Measurements from ENCODE around the gene CCDC88C. TPM values are rescaled to one million over a fixed set of nuclear protein-coding genes. Genes with fewer than 3 reads are reported as not detected.

CCDC88C gene
- total RNA-seq, 1 donor from 2014 or later, result 9.2 TPM

DNA sequence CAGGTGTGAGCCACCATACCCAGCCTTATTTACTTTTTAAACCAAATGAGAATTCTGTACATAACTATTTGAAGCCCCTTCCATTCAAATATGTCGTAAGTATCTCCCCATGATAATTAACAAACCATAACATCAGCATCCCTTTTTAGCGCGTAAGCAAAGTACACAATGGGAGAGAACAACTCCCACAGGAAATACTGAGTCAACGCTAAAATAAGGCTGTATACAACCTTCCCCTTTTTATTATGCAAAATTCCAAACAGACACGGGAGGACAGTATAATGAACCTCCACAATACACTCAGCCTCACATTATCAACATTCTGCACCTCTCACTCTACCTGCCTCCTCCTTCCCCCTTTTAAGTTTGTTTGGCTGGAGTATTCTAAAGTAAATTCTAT is 73.5 kb downstream of the CCDC88C start:
- no peak overlapping the region for H3K27ac ChIP-seq
- no peaks in the 10 kb centered on the region for H3K27me3 ChIP-seq
- TF ChIP-seq, protein P1, sequence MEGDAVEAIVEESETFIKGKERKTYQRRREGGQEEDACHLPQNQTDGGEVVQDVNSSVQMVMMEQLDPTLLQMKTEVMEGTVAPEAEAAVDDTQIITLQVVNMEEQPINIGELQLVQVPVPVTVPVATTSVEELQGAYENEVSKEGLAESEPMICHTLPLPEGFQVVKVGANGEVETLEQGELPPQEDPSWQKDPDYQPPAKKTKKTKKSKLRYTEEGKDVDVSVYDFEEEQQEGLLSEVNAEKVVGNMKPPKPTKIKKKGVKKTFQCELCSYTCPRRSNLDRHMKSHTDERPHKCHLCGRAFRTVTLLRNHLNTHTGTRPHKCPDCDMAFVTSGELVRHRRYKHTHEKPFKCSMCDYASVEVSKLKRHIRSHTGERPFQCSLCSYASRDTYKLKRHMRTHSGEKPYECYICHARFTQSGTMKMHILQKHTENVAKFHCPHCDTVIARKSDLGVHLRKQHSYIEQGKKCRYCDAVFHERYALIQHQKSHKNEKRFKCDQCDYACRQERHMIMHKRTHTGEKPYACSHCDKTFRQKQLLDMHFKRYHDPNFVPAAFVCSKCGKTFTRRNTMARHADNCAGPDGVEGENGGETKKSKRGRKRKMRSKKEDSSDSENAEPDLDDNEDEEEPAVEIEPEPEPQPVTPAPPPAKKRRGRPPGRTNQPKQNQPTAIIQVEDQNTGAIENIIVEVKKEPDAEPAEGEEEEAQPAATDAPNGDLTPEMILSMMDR (IDR thresholded peaks at IDR 0.05), result no peak
- intact Hi-C loops (cut with DNase I), result no loop called here
- no peak overlapping the region for H3K4me3 ChIP-seq
- H3K36me3 ChIP-seq, result no peaks in the 10 kb centered on the region
- H3K9me3 ChIP-seq, result no peaks in the 10 kb centered on the region
- DNase-seq (ENCODE audit: low spot score in 2 of 2), result no peak
- no peaks in the 10 kb centered on the region for H3K4me1 ChIP-seq

DNA sequence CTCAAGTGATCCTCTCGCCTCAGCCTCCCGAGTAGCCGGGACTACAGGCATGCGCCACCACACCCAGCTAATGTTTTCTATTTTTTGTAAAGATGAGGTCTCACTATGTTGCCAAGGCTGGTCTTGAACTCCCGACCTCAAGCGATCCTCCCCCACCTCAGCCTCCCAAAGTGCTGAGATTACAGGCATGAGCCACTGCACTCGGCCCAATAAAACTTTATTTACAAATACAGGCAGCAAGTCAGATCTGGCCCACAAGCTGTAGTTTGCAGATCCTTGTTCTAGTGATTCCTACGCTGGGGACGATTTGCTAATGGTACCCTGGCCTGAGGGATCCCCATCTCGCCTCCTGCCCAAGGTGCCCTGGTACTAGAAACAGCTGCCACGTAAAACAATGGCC is 74.6 kb downstream of the CCDC88C start:
- no peaks in the 10 kb centered on the region for H3K9me3 ChIP-seq
- H3K27me3 ChIP-seq, result no peaks in the 10 kb centered on the region
- no peak for DNase-seq (ENCODE audit: low spot score in 2 of 2)
- H3K4me1 ChIP-seq, result no peaks in the 10 kb centered on the region
- intact Hi-C loops (cut with DNase I), result no loop called here
- TF ChIP-seq, protein P1 (IDR thresholded peaks at IDR 0.05), result no peak
- no peaks in the 10 kb centered on the region for H3K36me3 ChIP-seq
- H3K27ac ChIP-seq, result no peak overlapping the region
- no peak overlapping the region for H3K4me3 ChIP-seq

DNA sequence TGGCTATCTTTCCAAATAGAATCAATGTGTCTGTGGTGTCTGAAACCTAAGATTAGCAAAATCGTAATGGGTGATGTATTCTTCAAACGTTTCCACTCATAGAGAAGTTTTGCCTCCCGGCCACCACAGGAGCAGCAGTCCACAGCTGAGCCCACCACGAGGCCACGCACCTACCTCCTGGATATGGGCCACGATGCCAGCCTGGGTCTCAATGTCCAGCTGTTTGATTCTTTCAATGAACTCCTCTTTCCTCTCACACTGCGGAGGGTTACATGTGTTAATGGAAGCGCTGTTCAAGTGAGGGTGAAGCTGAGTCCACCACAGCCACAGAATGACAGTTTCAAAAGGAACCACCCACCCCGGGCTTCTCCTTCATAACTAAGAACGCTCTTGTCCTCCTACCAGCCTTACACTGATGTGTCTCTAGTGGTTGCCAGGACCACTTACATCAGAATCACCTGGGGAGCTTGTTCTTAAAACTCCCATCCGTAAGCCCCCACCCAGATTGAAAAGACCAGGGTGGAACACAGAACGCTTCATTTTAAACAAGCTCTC is 75.3 kb downstream of the CCDC88C start:
- no peak overlapping the region for H3K27ac ChIP-seq
- no peak for DNase-seq (ENCODE audit: low spot score in 2 of 2)
- intact Hi-C loops (cut with DNase I), result no loop called here
- no peaks in the 10 kb centered on the region for H3K27me3 ChIP-seq
- no peaks in the 10 kb centered on the region for H3K9me3 ChIP-seq
- no peaks in the 10 kb centered on the region for H3K36me3 ChIP-seq
- TF ChIP-seq, protein P1 (IDR thresholded peaks at IDR 0.05), result no peak
- H3K4me1 ChIP-seq, result no peaks in the 10 kb centered on the region
- H3K4me3 ChIP-seq, result no peak overlapping the region

GRCh38 chr14:91341751-91342154 is 75.9 kb downstream of the CCDC88C start:
- intact Hi-C loops (cut with DNase I), result no loop called here
- TF ChIP-seq, protein P1 (IDR thresholded peaks at IDR 0.05), result no peak
- Histone ChIP-seq H3K27me3 (no peaks in the 10 kb centered on the region), H3K4me1 (no peaks in the 10 kb centered on the region), H3K36me3 (no peaks in the 10 kb centered on the region), H3K4me3 (no peak overlapping the region), H3K9me3 (no peaks in the 10 kb centered on the region), H3K27ac (no peak overlapping the region)
- no peak for DNase-seq (ENCODE audit: low spot score in 2 of 2)

DNA sequence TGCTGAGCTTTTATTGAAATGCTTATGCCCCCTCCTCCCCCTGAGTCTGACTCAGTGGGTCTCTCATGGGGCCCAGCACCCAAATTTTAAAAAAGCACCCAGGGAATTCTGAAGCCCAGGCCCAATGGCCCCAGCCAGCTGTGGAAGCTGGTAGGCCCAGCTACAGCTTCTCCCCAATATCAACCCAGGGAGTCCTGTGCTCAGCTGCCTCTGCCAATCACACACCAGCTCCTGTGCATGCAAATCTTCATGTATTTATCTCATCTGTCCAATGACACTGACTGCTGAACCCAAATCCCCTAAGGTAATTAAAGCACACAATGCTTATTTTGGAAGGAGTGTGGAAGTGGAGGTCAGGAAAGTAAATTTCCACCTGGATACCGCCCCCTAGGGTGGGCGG is 76.3 kb downstream of the CCDC88C start:
- no peaks in the 10 kb centered on the region for H3K9me3 ChIP-seq
- no peaks in the 10 kb centered on the region for H3K36me3 ChIP-seq
- intact Hi-C loops (cut with DNase I), result no loop called here
- no peaks in the 10 kb centered on the region for H3K4me1 ChIP-seq
- H3K27me3 ChIP-seq, result no peaks in the 10 kb centered on the region
- H3K27ac ChIP-seq, result no peak overlapping the region
- TF ChIP-seq, protein P1 (IDR thresholded peaks at IDR 0.05), result no peak
- no peak overlapping the region for H3K4me3 ChIP-seq
- no peak for DNase-seq (ENCODE audit: low spot score in 2 of 2)

All from ascending aorta (tissue), 2 donors.